ENCODE data around the gene STARD3. TPM values are rescaled to one million over a fixed set of nuclear protein-coding genes. Genes with fewer than 3 reads are reported as not detected.

Gene STARD3
- total RNA-seq, 1 experiment from 2014 or later, result 55.5 TPM

GRCh38 chr17:39647256-39647655, 10.3 kb downstream of the STARD3 start:
- H3K9me3 ChIP-seq, result no peaks in the 10 kb centered on the region
- Mint-ChIP-seq H3K9me3 (ENCODE audit: unreplicated experiment) (no peaks in the 10 kb centered on the region), H3K36me3 (ENCODE audit: insufficient read depth, unreplicated experiment) (peaks cover 1% of the 10 kb centered on the region), H3K27me3 (ENCODE audit: insufficient read depth, unreplicated experiment) (no peaks in the 10 kb centered on the region), H3K27ac (ENCODE audit: unreplicated experiment) (no peak overlapping the region), H3K4me1 (ENCODE audit: low read depth, unreplicated experiment) (peaks cover 7% of the 10 kb centered on the region), H3K4me3 (ENCODE audit: unreplicated experiment) (no peak overlapping the region)
- ChIA-PET CTCF (interaction anchor here (1.5 to 2.0 kb wide), 2 partner anchors 24 to 25 kb away, joined by 5 read pairs; no protein-coding TSS in a partner anchor), POLR2A (no interaction called here)
- H3K27me3 ChIP-seq (replicated peaks; ENCODE audit: control insufficient read depth, insufficient read depth, low read length), result no peaks in the 10 kb centered on the region
- H3K4me3 ChIP-seq (ENCODE audit: low read depth, low read length), result no peak overlapping the region
- BruUV-seq (replicated peaks), result no TSS peak
- no peak for DNase-seq
- TF ChIP-seq, protein P1, sequence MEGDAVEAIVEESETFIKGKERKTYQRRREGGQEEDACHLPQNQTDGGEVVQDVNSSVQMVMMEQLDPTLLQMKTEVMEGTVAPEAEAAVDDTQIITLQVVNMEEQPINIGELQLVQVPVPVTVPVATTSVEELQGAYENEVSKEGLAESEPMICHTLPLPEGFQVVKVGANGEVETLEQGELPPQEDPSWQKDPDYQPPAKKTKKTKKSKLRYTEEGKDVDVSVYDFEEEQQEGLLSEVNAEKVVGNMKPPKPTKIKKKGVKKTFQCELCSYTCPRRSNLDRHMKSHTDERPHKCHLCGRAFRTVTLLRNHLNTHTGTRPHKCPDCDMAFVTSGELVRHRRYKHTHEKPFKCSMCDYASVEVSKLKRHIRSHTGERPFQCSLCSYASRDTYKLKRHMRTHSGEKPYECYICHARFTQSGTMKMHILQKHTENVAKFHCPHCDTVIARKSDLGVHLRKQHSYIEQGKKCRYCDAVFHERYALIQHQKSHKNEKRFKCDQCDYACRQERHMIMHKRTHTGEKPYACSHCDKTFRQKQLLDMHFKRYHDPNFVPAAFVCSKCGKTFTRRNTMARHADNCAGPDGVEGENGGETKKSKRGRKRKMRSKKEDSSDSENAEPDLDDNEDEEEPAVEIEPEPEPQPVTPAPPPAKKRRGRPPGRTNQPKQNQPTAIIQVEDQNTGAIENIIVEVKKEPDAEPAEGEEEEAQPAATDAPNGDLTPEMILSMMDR (IDR thresholded peaks at IDR 0.05; ENCODE audit: insufficient read depth in 1 of 2, low read depth in 1 of 2, low read length in 1 of 2, severe bottlenecking in 1 of 2, unreplicated experiment in 1 of 2), result no peak
- intact Hi-C loops (cut with micrococcal nuclease; ENCODE audit: unreplicated experiment), result no loop called here
- peaks cover 4% of the 10 kb centered on the region; the same call in 1 of the 2 replicates for H3K4me1 ChIP-seq
- no peaks in the 10 kb centered on the region for H3K36me3 ChIP-seq (ENCODE audit: control insufficient read depth, insufficient read depth, low read length)

- Histone ChIP-seq H3K4me1 (peaks cover 19% of the 10 kb centered on the region), H3K27me3 (replicated peaks; ENCODE audit: control insufficient read depth, insufficient read depth, low read length) (no peaks in the 10 kb centered on the region), H3K4me3 (ENCODE audit: low read depth, low read length) (no peak overlapping the region), H3K9me3 (no peaks in the 10 kb centered on the region), H3K36me3 (ENCODE audit: control insufficient read depth, insufficient read depth, low read length) (no peaks in the 10 kb centered on the region)
- Mint-ChIP-seq H3K9me3 (ENCODE audit: unreplicated experiment) (no peaks in the 10 kb centered on the region), H3K27me3 (ENCODE audit: insufficient read depth, unreplicated experiment) (no peaks in the 10 kb centered on the region), H3K36me3 (ENCODE audit: insufficient read depth, unreplicated experiment) (peaks cover 10% of the 10 kb centered on the region), H3K4me3 (ENCODE audit: unreplicated experiment) (no peak overlapping the region), H3K27ac (ENCODE audit: unreplicated experiment) (no peak overlapping the region), H3K4me1 (ENCODE audit: low read depth, unreplicated experiment) (peaks cover 18% of the 10 kb centered on the region)
- DNase-seq, result no peak
- ChIA-PET CTCF (interaction anchor here (2.0 kb wide), 1 partner anchor 27 kb away, joined by 5 read pairs; no protein-coding TSS in a partner anchor), POLR2A (no interaction called here)
- TF ChIP-seq, protein P1 (IDR thresholded peaks at IDR 0.05; ENCODE audit: insufficient read depth in 1 of 2, low read depth in 1 of 2, low read length in 1 of 2, severe bottlenecking in 1 of 2, unreplicated experiment in 1 of 2), result no peak
- intact Hi-C loops (cut with micrococcal nuclease; ENCODE audit: unreplicated experiment), result no loop called here
- no TSS peak for BruUV-seq (replicated peaks)
Measured at GRCh38 chr17:39648616-39649366, 11.8 kb downstream of the STARD3 start.

- Mint-ChIP-seq H3K36me3 (ENCODE audit: insufficient read depth, unreplicated experiment) (peaks cover 17% of the 10 kb centered on the region), H3K27me3 (ENCODE audit: insufficient read depth, unreplicated experiment) (no peaks in the 10 kb centered on the region), H3K4me1 (ENCODE audit: low read depth, unreplicated experiment) (peaks cover 18% of the 10 kb centered on the region), H3K4me3 (ENCODE audit: unreplicated experiment) (no peak overlapping the region), H3K27ac (ENCODE audit: unreplicated experiment) (peak overlapping the region; percentile 14), H3K9me3 (ENCODE audit: unreplicated experiment) (no peaks in the 10 kb centered on the region)
- ChIA-PET CTCF (interaction anchor here (1.6 kb wide), 1 partner anchor 28 kb away, joined by 7 read pairs; no protein-coding TSS in a partner anchor), POLR2A (no interaction called here)
- Histone ChIP-seq H3K4me1 (peaks cover 19% of the 10 kb centered on the region), H3K4me3 (ENCODE audit: low read depth, low read length) (no peak overlapping the region), H3K36me3 (ENCODE audit: control insufficient read depth, insufficient read depth, low read length) (no peaks in the 10 kb centered on the region), H3K9me3 (no peaks in the 10 kb centered on the region), H3K27me3 (replicated peaks; ENCODE audit: control insufficient read depth, insufficient read depth, low read length) (no peaks in the 10 kb centered on the region)
- DNase-seq, result no peak
- TF ChIP-seq, protein P1 (IDR thresholded peaks at IDR 0.05; ENCODE audit: insufficient read depth in 1 of 2, low read depth in 1 of 2, low read length in 1 of 2, severe bottlenecking in 1 of 2, unreplicated experiment in 1 of 2), result no peak
- intact Hi-C loops (cut with micrococcal nuclease; ENCODE audit: unreplicated experiment), result no loop called here
- no TSS peak for BruUV-seq (replicated peaks)
Measured at GRCh38 chr17:39650121-39650579, 13.2 kb downstream of the STARD3 start.

All from Caco-2 (cell line).